HepG2 (cell line): ENCODE data around the gene TM9SF4. TPM values are rescaled to one million over a fixed set of nuclear protein-coding genes. Genes with fewer than 3 reads are reported as not detected.

Source experiments
- BORCS8-MEF2B ChIP-seq: sonication (generic); formaldehyde crosslinking; IDR thresholded peaks from 2 replicates; pipeline ENCODE4 v1.8.0; 2022; ENCODE audit warnings: mild to moderate bottlenecking, missing genetic modification reagents
- GABPB1 ChIP-seq: IDR thresholded peaks from 2 replicates; pipeline ENCODE4 v1.6.1; 2016; ENCODE audit warnings: mild to moderate bottlenecking, missing genetic modification reagents, moderate library complexity, missing compliant biosample characterization
- HMG20A ChIP-seq: IDR thresholded peaks from 2 replicates; pipeline ENCODE4 v1.6.1; 2016; ENCODE audit warnings: borderline replicate concordance
- POLR2AphosphoS5 ChIP-seq: IDR thresholded peaks from 2 replicates; pipeline ENCODE4 v1.6.1; 2012; ENCODE audit warnings: low read depth, low read length
- RBAK ChIP-seq: sonication (generic); formaldehyde crosslinking; IDR thresholded peaks from 2 replicates; pipeline ENCODE4 v1.5.1; 2020; ENCODE audit warnings: mild to moderate bottlenecking, missing genetic modification reagents
- ZFP62 ChIP-seq: sonication (generic); formaldehyde crosslinking; IDR thresholded peaks from 2 replicates; pipeline ENCODE4 v1.4.0; 2020; ENCODE audit warnings: missing genetic modification reagents
- ZNF282 ChIP-seq: fragments of 450-650 bp; IDR thresholded peaks from 2 replicates; pipeline ENCODE4 v1.6.1; 2018; ENCODE audit not compliant: partially characterized antibody
- ZNF441 ChIP-seq: sonication (generic); formaldehyde crosslinking; IDR thresholded peaks from 2 replicates; pipeline ENCODE4 v1.7.0; 2021; ENCODE audit warnings: missing genetic modification reagents, borderline replicate concordance
- ZNF567 ChIP-seq: sonication (generic); formaldehyde crosslinking; IDR thresholded peaks from 2 replicates; pipeline ENCODE4 v1.8.1; 2023; ENCODE audit warnings: mild to moderate bottlenecking, missing genetic modification reagents, borderline replicate concordance
- polyA plus RNA-seq, 8 experiments: library from polyadenylated mRNA; depleted of rRNA in 3 of 8; stranded (reverse) in 7 of 8; unstranded in 1 of 8; fragments of >200 nt; fragmentation: Illumina TruSeq in 4 of 8; extraction: Trizol in 4 of 8; gene quantifications; 2 replicates each; pipeline versions ENCODE4 v1.2.1 to v1.2.3, GENCODE V29; 2011 to 2016; ENCODE audit warnings: low read depth in 4 of 8, missing spikeins in 1 of 8, mixed read lengths in 1 of 8; ENCODE audit not compliant: insufficient read depth in 1 of 8
- total RNA-seq, 5 experiments: library from RNA; depleted of rRNA; stranded (reverse); fragments of >200 nt; fragmentation: Illumina TruSeq; extraction: Trizol; gene quantifications; 2 replicates each; pipeline ENCODE4 v1.2.3, GENCODE V29; 2016; ENCODE audit warnings: low read depth in 1 of 5
- TF ChIP-seq, protein P1 (sequence below), 2 experiments: fragments of 450-650 bp in 1 of 2; sonication (generic) in 1 of 2; formaldehyde crosslinking in 1 of 2; IDR thresholded peaks; 2 replicates each; pipeline versions ENCODE4 v1.6.1 to v1.8.0; 2016 to 2022; ENCODE audit warnings: antibody characterized with exemption in 1 of 2, mild to moderate bottlenecking in 1 of 2, missing genetic modification reagents in 1 of 2
- TF ChIP-seq, protein P2 (sequence below): sonication (generic); formaldehyde crosslinking; IDR thresholded peaks from 2 replicates; pipeline ENCODE4 v1.4.0; 2020; ENCODE audit warnings: missing genetic modification reagents, mild to moderate bottlenecking, borderline replicate concordance
- TF ChIP-seq, protein P3 (sequence below), 2 experiments: IDR thresholded peaks; 2 replicates each; pipeline ENCODE4 v1.6.1; 2011 to 2012; ENCODE audit warnings: low read length in 2 of 2, borderline replicate concordance in 1 of 2, low read depth in 1 of 2, mild to moderate bottlenecking in 1 of 2, moderate library complexity in 1 of 2

The TM9SF4 gene
- total and polyA plus RNA-seq, 2 of the 13 experiments (the other 11 are each of a cell fraction or from before 2014, with no cell fraction given) = 53.5 to 171 TPM

DNA sequence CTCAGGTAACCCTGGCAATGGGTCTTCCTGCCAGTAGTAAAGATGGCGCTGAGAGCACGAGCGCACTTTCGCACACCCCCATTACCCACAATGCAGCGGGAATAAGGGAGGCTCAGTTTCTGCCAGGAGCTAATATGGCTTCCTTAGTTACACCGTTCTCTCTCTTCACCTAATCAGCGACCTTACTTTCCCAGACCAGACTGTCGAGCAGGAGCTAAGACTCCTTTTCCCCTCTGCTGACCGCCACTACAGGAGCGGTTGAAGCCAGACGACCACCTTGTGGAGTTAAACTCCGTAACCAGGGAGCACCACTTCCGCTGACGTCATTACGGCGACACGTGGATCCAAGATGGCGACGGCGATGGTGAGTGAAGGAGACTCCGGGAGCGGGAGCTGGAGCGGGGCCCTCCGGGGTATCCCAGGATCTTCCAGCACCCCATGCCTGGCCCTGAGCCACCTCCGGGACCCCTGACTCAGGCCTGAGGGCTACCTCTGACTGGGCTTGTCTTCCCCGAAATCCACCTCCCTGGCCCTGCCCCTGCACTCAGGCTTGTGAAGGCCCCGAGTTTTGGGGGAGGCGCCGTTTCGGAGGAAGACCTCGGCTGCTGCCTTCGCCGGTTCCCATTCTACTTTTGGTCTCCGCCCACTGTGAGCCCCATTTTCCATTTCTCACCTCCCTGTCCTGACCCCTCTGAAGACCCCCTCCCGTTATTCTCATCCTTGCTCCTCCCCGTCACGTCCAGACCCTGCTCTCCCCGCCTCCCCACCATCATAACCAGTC is at the start of gene TM9SF4 (continued):
- TF ChIP-seq, protein P1, sequence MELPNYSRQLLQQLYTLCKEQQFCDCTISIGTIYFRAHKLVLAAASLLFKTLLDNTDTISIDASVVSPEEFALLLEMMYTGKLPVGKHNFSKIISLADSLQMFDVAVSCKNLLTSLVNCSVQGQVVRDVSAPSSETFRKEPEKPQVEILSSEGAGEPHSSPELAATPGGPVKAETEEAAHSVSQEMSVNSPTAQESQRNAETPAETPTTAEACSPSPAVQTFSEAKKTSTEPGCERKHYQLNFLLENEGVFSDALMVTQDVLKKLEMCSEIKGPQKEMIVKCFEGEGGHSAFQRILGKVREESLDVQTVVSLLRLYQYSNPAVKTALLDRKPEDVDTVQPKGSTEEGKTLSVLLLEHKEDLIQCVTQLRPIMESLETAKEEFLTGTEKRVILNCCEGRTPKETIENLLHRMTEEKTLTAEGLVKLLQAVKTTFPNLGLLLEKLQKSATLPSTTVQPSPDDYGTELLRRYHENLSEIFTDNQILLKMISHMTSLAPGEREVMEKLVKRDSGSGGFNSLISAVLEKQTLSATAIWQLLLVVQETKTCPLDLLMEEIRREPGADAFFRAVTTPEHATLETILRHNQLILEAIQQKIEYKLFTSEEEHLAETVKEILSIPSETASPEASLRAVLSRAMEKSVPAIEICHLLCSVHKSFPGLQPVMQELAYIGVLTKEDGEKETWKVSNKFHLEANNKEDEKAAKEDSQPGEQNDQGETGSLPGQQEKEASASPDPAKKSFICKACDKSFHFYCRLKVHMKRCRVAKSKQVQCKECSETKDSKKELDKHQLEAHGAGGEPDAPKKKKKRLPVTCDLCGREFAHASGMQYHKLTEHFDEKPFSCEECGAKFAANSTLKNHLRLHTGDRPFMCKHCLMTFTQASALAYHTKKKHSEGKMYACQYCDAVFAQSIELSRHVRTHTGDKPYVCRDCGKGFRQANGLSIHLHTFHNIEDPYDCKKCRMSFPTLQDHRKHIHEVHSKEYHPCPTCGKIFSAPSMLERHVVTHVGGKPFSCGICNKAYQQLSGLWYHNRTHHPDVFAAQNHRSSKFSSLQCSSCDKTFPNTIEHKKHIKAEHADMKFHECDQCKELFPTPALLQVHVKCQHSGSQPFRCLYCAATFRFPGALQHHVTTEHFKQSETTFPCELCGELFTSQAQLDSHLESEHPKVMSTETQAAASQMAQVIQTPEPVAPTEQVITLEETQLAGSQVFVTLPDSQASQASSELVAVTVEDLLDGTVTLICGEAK (IDR thresholded peaks at IDR 0.05) = no peak; the same call in 1 of the 2 replicates
- TF ChIP-seq, protein P1 (CRISPR knock-in tag; IDR thresholded peaks at IDR 0.05) = peak; percentile 92
- TF ChIP-seq ZNF441 (CRISPR knock-in tag) (peak; percentile 85), ZNF282 (no peak), ZNF567 (CRISPR knock-in tag) (peak; percentile 98), POLR2AphosphoS5 (peak; percentile 96), HMG20A (CRISPR knock-in tag) (no peak), BORCS8-MEF2B (CRISPR knock-in tag) (peak; percentile 79), RBAK (CRISPR knock-in tag) (no peak), ZFP62 (CRISPR knock-in tag) (peak; percentile 82; the same call in 1 of the 2 replicates), GABPB1 (CRISPR knock-in tag) (peak; percentile 99)
- TF ChIP-seq, protein P2, sequence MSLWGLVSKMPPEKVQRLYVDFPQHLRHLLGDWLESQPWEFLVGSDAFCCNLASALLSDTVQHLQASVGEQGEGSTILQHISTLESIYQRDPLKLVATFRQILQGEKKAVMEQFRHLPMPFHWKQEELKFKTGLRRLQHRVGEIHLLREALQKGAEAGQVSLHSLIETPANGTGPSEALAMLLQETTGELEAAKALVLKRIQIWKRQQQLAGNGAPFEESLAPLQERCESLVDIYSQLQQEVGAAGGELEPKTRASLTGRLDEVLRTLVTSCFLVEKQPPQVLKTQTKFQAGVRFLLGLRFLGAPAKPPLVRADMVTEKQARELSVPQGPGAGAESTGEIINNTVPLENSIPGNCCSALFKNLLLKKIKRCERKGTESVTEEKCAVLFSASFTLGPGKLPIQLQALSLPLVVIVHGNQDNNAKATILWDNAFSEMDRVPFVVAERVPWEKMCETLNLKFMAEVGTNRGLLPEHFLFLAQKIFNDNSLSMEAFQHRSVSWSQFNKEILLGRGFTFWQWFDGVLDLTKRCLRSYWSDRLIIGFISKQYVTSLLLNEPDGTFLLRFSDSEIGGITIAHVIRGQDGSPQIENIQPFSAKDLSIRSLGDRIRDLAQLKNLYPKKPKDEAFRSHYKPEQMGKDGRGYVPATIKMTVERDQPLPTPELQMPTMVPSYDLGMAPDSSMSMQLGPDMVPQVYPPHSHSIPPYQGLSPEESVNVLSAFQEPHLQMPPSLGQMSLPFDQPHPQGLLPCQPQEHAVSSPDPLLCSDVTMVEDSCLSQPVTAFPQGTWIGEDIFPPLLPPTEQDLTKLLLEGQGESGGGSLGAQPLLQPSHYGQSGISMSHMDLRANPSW (CRISPR knock-in tag) = peak; percentile 98
- TF ChIP-seq, protein P3, sequence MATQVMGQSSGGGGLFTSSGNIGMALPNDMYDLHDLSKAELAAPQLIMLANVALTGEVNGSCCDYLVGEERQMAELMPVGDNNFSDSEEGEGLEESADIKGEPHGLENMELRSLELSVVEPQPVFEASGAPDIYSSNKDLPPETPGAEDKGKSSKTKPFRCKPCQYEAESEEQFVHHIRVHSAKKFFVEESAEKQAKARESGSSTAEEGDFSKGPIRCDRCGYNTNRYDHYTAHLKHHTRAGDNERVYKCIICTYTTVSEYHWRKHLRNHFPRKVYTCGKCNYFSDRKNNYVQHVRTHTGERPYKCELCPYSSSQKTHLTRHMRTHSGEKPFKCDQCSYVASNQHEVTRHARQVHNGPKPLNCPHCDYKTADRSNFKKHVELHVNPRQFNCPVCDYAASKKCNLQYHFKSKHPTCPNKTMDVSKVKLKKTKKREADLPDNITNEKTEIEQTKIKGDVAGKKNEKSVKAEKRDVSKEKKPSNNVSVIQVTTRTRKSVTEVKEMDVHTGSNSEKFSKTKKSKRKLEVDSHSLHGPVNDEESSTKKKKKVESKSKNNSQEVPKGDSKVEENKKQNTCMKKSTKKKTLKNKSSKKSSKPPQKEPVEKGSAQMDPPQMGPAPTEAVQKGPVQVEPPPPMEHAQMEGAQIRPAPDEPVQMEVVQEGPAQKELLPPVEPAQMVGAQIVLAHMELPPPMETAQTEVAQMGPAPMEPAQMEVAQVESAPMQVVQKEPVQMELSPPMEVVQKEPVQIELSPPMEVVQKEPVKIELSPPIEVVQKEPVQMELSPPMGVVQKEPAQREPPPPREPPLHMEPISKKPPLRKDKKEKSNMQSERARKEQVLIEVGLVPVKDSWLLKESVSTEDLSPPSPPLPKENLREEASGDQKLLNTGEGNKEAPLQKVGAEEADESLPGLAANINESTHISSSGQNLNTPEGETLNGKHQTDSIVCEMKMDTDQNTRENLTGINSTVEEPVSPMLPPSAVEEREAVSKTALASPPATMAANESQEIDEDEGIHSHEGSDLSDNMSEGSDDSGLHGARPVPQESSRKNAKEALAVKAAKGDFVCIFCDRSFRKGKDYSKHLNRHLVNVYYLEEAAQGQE (IDR thresholded peaks at IDR 0.05; ENCODE audit: borderline replicate concordance in 1 of 2, low read depth in 1 of 2, low read length in 2 of 2) = peak in 1 of 2 experiments; percentile 77; a peak in 1 of 4 replicates
